ENCODE results near the gene RPL19. TPM values are rescaled to one million over a fixed set of nuclear protein-coding genes. Genes with fewer than 3 reads are reported as not detected.
"Not testable (repeated sequence)": the region's sequence is repeated elsewhere in the genome, so short reads cannot be mapped to it uniquely, and the experiment has no call there.

The RPL19 gene
- total RNA-seq: 484 TPM

GRCh38 chr17:39200070-39200879, at the start of gene RPL19:
TSS of gene RPL19 (plus strand) at chr17:39200283. CDS start at chr17:39200345, 62 bp downstream.
- DNase-seq (ENCODE audit: low spot score): peak; percentile 80
- ATAC-seq: peak; percentile 87

- DNase-seq (ENCODE audit: low spot score): no peak
- ATAC-seq: no peak
Measured at GRCh38 chr17:39150795-39151149, 49.3 kb upstream of the RPL19 start.

- ATAC-seq (no peak), DNase-seq (ENCODE audit: low spot score) (no peak)
Measured at GRCh38 chr17:39151150-39151942, 48.7 kb upstream of the RPL19 start, which contains the start of gene PLXDC1. TSS of gene PLXDC1 (minus strand) at chr17:39151637. CDS start at chr17:39151437, 200 bp downstream.

GRCh38 chr17:39151943-39152818, 47.9 kb upstream of the RPL19 start:
- DNase-seq (ENCODE audit: low spot score) (no peak), ATAC-seq (no peak)

GRCh38 chr17:39153599-39154051, 46.5 kb upstream of the RPL19 start:
- peak; percentile 74 for ATAC-seq
- peak; percentile 93 for DNase-seq (ENCODE audit: low spot score)

- DNase-seq (ENCODE audit: low spot score): no peak
- ATAC-seq: no peak
Measured at GRCh38 chr17:39155654-39156053, 44.4 kb upstream of the RPL19 start.

- ATAC-seq: no peak
- DNase-seq (ENCODE audit: low spot score): no peak
Measured at GRCh38 chr17:39156491-39156890, 43.6 kb upstream of the RPL19 start.

- DNase-seq (ENCODE audit: low spot score) (no peak), ATAC-seq (no peak)
Measured at GRCh38 chr17:39158623-39159022, 41.5 kb upstream of the RPL19 start.

GRCh38 chr17:39161962-39162361, 38.1 kb upstream of the RPL19 start:
- no peak for DNase-seq (ENCODE audit: low spot score)

GRCh38 chr17:39164675-39165143, 35.4 kb upstream of the RPL19 start:
- ATAC-seq (peak; percentile 98), DNase-seq (ENCODE audit: low spot score) (peak; percentile 89)

More at GRCh38 chr17:39161962-39162361, 38.1 kb upstream of the RPL19 start:
- ATAC-seq: no peak

GRCh38 chr17:39165178-39165840, 34.8 kb upstream of the RPL19 start:
- DNase-seq (ENCODE audit: low spot score) (no peak), ATAC-seq (no peak)

GRCh38 chr17:39165841-39166349, 34.2 kb upstream of the RPL19 start, which contains the start of gene ARL5C:
TSS of gene ARL5C (minus strand) at chr17:39166161. CDS start at chr17:39165760, 401 bp downstream.
- DNase-seq (ENCODE audit: low spot score) (no peak), ATAC-seq (no peak)

- no peak for ATAC-seq
- DNase-seq (ENCODE audit: low spot score): no peak
Measured at GRCh38 chr17:39166437-39167335, 33.4 kb upstream of the RPL19 start.

- ATAC-seq (no peak), DNase-seq (ENCODE audit: low spot score) (no peak)
Measured at GRCh38 chr17:39167476-39167875, 32.6 kb upstream of the RPL19 start.

- DNase-seq (ENCODE audit: low spot score); ATAC-seq: not testable (repeated sequence)
Measured at GRCh38 chr17:39168503-39168902, 31.6 kb upstream of the RPL19 start.

- ATAC-seq (no peak), DNase-seq (ENCODE audit: low spot score) (no peak)
Measured at GRCh38 chr17:39169101-39169500, 31.0 kb upstream of the RPL19 start.

GRCh38 chr17:39169518-39169917, 30.6 kb upstream of the RPL19 start:
- no peak for DNase-seq (ENCODE audit: low spot score)
- ATAC-seq: no peak

- ATAC-seq: no peak
Measured at GRCh38 chr17:39170109-39170508, 30.0 kb upstream of the RPL19 start.

GRCh38 chr17:39170558-39170957, 29.5 kb upstream of the RPL19 start:
- DNase-seq (ENCODE audit: low spot score): no peak

More at GRCh38 chr17:39170109-39170508, 30.0 kb upstream of the RPL19 start:
- no peak for DNase-seq (ENCODE audit: low spot score)

More at GRCh38 chr17:39170558-39170957, 29.5 kb upstream of the RPL19 start:
- ATAC-seq: no peak

Measured in left lobe of liver (tissue), 2 donors.